EH (cell line): Measurements from ENCODE around the gene ABLIM1.
"Not testable (repeated sequence)": the region's sequence is repeated elsewhere in the genome, so short reads cannot be mapped to it uniquely, and the experiment has no call there.

Source experiments
- DNase-seq: peaks from one replicate; pipeline ENCODE4 v3.0.0-alpha.2; 2015; ENCODE audit warnings: low read depth

ABLIM1 gene

DNA sequence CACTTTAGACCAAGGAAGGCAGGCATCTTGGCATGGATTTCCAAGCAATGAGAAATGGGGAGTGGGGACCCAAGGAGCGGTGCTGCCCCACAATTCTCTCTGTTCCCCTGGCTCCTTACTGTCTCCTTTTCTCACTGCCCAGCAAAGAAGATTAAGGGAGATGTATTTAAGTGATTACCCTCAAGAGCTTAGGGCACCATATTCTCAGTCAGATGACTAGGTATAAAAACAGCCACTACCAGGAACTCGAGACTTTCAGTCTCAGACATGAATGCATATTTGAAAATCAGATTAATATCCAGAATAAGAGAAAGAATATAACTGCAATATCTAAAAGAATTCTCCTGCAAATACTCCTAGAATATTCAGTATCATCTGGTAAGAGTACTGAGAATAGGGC lies at the start of gene ABLIM1:
Gene ABLIM1, minus strand, starts transcription at position 101 of the 400 bp plus-strand sequence. Its CDS starts 75 bp downstream, at position 26.
- no peak for DNase-seq

- DNase-seq: no peak
Measured at GRCh38 chr10:114706458-114707055, 48.5 kb upstream of the ABLIM1 start.

DNA sequence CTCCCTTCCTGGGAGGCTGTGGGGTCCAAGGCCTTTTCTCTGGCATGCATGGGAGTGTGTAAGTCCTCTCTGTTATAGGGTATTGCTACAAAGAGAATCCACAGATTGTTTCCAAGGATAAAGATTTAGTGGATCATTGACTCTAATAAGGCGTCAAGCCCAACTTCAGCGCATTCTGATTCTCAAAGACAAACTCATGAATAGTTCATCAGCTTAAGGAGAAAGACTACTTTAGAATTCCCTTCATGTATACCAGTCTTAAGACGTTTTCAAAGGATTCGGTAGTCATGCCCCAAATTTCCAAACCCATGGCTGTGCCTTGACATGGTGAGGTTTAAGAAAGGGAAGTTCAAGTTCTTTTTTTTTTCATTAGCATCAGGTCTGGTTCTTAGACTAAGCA lies 46.6 kb upstream of the ABLIM1 start:
- no peak for DNase-seq

DNA sequence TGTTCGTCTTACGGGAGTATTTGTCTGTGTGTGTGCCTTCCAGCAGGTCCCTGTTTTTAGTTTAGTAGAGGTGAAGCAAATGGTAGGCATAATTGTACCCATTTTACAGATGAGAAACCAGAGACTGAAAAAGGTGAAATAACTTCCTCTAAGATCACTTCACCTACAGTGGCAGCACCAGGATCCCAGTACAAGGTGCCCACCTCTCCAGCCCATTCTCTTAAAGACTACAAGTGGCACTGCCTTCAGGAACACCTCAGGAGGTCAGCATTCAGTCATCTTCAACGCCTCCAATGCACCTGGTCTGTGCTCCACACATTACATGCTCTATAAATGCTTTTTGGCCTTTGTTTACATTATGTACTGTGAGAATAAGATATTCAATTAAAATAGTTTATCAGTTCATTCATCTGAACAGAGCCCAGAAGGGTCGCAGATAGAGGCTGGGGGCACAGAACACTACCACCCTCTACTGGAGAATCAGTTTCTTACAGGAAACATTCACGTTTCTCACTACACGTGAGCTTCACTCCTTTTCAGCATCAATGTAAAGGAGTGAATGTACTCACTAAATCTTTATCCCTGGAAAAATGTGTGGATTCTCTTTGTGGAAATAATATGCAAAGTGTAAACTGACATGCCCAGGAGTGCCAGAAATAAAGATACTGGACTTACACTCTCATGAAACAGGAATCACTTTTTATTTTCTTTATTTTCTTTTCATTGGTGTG lies 45.5 kb upstream of the ABLIM1 start:
- DNase-seq: peak; percentile 52

GRCh38 chr10:114698271-114699061 lies 40.4 kb upstream of the ABLIM1 start:
- DNase-seq: peak; percentile 30

- peak; percentile 87 for DNase-seq
Measured at GRCh38 chr10:114697061-114697598, 39.1 kb upstream of the ABLIM1 start.

DNA sequence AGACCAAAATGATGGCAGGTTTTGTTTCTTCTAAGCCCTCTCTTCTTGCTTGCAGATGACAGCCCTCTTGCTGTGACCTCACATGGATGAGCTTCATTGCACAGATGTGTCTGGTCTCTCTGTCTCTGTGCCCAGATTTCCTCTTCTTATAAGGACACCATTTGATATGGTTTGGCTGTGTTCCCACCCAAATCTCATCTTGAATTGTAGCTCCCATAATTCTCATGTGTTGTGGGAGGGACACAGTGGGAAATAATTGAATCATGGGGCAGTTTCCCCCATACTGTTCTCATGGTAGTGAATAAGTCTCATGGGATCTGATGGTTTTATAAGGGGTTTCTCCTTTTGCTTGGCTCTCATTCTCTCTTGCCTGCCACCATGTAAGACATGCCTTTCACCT lies 38.2 kb upstream of the ABLIM1 start:
- not testable (repeated sequence) for DNase-seq

- DNase-seq: no peak
Measured at GRCh38 chr10:114694752-114695151, 36.7 kb upstream of the ABLIM1 start.

DNA sequence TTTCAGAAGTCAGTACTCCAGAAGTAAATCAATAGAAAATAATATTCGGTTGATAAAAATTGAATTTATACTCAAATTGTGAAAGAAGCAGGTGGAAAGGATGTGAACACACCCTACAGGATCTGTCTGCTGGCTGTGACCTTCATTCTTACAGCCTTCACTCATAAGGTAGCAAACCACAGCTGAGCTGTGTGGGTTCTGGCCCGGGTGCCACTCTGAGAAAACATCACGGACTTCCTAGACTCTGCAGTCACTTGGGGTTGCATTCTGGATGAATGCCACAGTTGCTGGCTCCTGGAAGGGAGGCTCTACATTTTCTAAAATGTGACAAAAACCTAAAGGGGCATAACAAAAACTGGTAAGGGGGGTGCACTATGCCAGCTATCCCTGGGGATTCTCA lies 36.0 kb upstream of the ABLIM1 start:
- DNase-seq: no peak

GRCh38 chr10:114691442-114691941 lies 33.4 kb upstream of the ABLIM1 start:
- peak; percentile 75 for DNase-seq

DNA sequence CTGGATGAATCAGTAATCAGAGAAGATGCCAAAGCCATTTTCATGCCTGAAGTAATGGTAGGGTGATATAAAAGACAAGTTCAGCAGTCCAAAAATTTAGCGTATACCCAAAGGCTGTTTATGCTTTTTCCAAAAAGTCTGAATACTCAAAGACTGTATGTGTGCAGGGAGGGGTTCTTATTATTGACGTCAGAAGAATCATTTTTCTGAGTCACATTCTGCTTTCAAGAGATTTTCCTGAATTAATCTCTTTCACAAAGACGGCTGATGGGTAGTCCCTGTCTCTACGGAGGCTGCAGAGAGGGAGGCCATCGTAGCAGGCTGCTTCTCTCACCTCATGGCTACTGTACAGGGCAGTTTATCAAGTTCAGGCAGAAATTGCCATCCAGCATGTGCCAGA lies 30.7 kb upstream of the ABLIM1 start:
- DNase-seq: no peak

- no peak for DNase-seq
Measured at GRCh38 chr10:114687459-114687858, 29.4 kb upstream of the ABLIM1 start.

DNA sequence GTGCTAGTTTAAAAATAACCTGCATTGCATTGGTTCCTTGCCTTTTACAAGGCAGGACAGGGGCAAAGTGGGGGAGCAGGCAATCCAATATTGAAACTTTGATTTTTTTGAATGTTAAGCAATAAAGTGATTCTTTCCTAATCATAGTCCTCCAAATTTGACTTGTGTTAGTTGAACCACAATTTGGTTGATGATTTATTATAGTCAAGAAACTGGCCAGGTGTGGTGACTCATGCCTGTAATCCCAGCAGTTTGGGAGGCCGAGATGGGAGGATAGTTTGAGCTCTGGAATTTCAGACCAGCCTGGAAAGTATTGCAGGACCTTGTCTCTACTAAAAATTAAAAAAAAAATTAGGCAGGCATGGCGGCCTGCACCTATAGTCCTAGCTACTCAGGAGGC lies 27.9 kb upstream of the ABLIM1 start:
- DNase-seq: no peak

DNA sequence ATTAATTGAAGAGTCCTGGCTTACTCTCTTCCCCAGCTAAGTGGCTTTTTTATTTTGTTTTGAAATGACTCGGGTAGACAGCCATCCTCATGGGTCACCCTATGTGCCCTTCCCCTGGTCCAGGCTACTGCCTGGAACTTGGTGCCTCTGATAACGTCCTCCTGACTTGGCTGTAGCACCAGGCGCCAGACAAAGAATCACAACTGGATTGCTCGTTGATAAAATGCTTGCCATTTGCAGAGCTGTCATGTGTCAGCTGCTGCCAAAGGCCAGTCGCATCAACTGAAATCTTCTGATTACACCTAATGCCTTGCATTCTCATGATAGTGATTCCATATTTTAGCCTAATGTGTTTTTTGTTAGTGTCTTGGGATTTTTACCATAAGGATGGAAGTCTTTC lies 27.4 kb upstream of the ABLIM1 start:
- peak; percentile 25 for DNase-seq

DNA sequence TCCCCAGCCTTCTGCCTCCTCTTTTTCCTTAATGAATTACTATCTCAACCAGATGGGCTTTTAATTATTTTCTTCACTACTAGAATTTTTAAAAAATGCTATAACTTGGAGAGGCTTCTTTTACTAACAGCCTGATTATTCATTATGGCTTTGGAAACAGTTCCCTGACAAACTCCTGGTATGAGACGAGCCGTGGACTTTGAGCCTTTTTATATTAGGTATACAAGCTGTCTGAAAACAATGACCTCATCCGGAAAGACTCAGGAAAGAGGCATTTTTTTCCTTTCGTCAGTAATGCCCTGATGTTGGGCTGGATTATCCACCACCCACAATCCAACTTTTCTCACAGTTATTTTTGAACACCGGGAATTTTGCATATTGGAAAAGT lies 26.7 kb upstream of the ABLIM1 start:
- DNase-seq: peak; percentile 85

GRCh38 chr10:114684084-114684821 lies 26.2 kb upstream of the ABLIM1 start:
- DNase-seq: peak; percentile 60

DNA sequence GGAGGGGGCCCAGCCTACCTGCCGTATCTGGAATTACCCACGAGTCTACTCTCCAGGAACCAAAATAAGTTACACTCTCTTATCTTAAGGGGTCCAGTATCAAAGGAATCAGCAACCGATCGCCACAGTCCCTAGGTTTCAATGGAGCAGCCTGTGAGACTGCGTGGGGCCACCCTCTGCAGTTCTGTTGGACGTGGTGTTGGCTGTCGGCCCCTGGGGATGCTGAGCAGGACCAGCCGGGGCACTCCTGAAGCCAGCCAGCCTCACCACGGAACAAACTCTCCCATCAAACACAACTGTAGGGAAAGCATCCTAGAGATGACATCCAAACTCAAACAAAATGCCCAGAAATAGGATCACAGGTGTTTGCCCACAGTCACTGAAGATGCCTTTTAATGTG lies 25.5 kb upstream of the ABLIM1 start:
- DNase-seq: no peak

- DNase-seq: no peak
Measured at GRCh38 chr10:114683162-114683561, 25.1 kb upstream of the ABLIM1 start.

- DNase-seq: no peak
Measured at GRCh38 chr10:114682532-114682931, 24.5 kb upstream of the ABLIM1 start.

DNA sequence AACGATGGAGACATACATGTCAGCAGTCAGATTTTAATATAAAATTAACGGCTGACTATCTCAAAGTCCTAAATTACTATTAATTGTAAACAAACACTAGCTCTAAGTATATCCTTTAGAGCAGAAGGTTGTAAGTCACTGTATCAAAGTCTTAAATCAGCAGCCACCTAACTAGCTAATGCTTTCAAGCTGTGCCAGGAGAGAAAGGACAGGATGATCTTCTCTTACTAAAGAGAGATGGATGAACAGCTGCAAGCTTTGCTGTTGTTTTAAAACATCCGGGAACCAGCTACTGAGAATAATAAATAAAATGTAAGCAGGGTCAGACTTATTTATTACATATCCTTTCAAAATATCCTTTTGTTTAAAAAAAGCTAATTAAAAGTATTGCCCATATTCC lies 24.0 kb upstream of the ABLIM1 start:
- no peak for DNase-seq

- no peak for DNase-seq
Measured at GRCh38 chr10:114681542-114681941, 23.5 kb upstream of the ABLIM1 start.
